Glomerular visceral epithelial cell (primary cell): ENCODE measurements around the gene PROSER3.
"Not testable (repeated sequence)": the region's sequence is repeated elsewhere in the genome, so short reads cannot be mapped to it uniquely, and the experiment has no call there.

Experiments used
- DNase-seq: peaks from one replicate; pipeline ENCODE4 v3.0.0-alpha.2; 2016; ENCODE audit errors: extremely low spot score

The PROSER3 gene

DNA sequence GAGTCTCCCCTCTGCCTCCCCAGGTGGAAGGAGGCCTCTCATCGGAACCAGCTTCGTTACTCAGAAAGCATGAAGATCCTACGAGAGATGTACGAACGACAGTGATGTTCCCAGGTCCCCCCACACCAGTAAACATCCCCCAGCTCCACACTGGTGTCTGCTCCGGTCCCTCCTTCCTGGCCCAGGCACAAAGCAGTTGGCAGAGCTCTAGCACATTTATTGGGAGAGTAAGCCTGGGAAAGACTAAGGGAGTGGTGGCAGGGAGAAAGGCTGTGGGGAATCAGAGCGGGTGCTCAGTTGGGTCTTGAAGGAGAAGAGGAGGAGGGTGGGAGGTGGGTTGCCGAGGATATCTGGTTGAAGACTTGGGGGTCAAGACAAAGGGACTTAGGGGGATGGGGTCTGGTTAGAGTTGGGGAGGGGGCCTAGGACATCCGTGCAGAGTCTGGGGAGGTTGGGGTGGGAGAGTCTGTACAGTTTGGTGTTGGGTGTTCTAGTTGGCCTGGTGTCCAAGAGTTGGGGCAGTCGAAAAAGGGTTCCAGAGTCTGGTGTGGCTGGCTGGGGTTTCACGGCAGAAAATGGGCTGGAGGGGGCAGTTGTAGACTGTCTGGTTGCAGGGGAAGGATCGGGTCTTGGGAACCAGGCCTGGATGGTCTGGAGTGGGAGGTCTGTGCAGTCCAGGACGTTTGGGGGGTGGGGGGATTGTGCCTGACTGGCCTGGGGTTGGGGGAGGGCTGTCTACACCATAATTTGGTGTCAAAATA is 3.4 kb upstream of the PROSER3 start:
- no peak for DNase-seq

DNA sequence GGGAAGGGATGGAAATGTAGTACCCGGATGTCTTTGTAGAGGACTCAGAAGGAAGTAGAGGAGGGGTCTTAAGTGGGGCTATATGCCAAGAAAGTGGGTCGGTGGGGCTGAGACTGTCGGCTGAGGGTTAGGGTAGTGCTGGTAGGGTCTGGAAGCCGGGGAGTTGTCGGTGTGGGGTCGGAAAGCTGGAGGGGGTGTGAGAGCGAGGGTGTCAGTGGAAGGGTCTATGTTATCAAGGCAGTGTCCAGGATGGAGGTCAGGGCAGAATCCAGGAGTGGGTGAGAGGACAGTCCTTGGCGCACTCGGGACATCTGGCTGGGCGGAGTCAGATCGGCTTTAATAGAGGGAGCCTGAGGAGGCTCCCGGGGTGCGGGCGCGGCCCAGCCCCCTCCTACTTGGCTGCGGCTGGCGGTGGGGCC is 2.8 kb upstream of the PROSER3 start:
- no peak for DNase-seq

DNA sequence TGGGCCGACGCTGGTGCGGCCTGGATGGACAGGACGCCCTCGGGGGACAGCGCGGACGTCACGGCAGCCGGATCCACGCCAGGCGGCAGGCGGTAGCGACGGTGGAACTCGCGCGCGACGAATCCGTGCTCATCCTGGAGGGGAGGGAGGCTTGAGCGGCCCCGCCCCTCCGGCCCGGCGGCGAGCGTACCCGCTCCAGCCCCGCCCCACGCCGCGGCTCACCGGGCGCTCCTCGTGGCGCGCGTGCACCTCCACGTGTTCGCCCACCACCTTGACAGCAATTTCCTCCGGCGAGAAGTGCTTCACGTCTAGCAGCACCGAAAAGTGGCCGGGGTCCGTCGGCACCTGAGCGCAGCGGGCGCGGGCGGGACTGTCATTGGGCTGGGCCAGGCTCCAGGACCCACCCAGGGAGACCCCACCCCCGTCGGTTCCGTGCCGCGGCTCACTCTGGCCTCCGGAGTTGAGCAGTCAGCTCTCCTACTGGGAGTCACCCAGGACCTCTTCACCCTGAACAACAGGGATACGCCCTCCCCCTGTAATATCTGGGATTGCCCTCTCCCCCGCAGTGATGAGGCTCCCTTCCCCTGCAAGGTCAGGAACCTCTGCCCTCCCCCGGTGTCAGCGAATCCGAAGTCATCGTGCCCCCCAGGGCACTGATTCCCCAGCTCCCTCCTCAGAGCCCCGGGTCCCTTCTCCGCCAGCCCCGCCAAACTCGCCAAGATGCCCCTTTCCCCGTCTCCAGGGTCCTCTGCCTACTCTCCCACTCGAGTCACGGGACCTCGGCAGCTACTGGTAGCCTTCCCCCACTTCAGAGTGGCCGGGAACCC is 2.2 kb upstream of the PROSER3 start:
- DNase-seq: no peak

DNA sequence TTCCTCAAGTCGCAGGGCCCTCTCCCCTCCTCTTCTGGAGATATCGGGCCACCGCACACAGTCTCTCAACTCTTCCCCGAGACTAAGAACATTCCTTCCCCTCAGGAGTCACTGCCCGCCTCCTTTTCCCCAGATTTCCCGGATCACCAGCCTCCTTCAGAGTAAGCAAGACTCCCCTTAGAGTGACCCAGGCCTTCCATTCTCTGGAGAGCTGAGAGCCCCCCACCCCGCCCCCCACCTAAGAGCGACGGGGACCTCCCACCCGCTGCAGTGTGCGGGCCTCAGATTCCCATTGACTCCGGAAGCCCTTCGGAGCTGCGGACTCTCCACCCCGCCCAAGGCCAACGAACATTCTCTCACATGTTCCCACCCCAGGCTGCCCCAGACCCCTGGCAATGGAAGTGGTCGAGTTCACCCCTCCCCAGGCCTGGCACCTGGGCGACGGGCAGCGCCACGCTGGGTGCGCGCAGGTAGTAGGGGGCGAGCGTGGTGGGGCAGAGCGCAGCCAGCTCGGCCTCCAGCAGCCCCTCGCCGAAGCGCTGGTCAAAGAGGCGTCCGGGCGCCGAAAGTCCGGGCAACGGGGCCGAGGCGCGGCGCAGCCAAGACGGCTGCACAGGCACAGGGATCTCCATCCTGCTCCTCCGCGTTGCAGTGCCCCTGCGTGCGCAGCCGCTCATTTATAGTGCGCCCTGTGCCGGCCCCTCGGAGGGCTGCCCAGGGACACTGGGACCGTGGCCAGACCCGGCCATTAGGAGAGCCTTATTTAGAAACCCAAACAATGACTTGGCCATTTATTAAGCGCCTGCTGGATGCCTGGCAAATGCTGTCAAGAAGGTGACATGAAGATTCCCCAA is 1.4 kb upstream of the PROSER3 start, which contains the start of gene HSPB6:
HSPB6 (minus strand) TSS at position 653 of the 854 bp plus-strand sequence; CDS start at position 632, 21 bp downstream.
- no peak for DNase-seq

DNA sequence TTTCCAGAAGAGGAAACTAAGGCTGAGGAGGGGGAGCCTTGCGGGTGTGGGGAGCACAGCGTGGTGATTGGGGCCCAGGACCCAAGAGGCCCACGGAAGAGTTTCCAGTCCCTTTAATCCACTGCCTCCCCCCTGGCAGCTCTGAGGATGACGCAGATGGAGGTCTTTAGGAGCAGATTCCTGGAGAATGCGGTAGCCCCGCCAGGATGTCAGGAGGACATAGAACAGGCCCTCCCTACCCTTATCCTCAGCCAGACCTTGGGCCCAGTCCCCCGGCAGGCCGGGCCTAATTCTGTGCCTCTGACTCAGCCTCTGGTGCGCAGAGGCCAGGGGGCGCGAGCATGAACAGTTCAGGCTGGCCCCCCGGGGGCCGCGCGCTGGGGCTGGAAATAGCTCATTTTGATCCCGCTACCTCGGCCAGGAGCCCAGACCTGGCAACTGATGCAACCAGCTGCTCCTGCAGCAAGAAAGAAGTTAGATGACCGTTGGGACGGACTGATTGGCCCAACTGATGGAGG is 686 bp upstream of the PROSER3 start:
- peak; percentile 71 for DNase-seq

DNA sequence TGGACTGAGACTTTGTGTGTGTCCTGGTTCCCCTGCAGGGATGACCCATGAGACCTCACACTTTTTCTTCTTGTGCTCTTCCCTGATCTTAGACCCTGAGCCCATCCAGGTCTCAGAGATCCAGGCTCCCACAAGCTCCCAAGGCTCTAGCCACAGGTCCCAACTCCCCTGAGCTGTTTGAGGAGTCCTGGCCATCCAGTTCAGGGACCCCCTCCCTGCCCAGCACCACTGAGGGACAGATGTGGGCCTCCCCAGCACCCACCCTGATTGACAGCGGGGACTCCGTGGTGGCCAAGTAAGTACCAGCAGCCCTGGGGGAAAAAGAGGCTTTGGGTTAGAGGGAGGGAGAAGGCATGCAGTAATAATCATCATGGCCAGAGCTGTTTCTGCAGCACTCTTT is 1.7 kb downstream of the PROSER3 start:
- no peak for DNase-seq

DNA sequence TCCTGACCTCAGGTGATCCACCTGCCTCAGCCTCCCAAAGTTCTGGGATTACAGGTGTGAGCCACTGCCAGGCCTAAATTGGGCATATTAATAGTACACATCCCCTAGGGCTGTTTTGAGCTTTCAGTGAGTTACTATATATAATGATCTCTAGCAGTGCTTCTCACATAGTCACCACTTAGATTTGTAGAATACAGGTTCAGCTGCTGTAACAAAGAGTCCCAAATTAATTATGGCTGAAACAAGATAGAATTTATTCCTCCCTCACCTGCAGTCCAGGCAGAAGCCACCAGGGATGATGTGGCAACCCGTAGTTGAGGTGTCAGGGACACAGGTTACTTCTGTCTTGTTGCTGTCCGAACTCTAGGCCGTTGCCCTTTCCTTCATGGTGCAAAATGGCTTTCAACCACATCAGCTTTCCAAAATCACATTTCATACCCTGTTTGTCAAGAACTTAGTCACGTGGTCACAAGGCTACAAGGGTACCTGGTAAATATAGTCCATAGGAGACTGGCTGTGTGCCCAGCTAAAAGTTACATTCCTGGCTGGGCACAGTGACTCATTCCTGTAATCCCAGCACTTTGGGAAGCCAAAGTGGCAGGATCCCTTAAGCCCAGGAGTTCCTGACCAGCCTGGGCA is 2.9 kb downstream of the PROSER3 start:
- DNase-seq: peak; percentile 35

DNA sequence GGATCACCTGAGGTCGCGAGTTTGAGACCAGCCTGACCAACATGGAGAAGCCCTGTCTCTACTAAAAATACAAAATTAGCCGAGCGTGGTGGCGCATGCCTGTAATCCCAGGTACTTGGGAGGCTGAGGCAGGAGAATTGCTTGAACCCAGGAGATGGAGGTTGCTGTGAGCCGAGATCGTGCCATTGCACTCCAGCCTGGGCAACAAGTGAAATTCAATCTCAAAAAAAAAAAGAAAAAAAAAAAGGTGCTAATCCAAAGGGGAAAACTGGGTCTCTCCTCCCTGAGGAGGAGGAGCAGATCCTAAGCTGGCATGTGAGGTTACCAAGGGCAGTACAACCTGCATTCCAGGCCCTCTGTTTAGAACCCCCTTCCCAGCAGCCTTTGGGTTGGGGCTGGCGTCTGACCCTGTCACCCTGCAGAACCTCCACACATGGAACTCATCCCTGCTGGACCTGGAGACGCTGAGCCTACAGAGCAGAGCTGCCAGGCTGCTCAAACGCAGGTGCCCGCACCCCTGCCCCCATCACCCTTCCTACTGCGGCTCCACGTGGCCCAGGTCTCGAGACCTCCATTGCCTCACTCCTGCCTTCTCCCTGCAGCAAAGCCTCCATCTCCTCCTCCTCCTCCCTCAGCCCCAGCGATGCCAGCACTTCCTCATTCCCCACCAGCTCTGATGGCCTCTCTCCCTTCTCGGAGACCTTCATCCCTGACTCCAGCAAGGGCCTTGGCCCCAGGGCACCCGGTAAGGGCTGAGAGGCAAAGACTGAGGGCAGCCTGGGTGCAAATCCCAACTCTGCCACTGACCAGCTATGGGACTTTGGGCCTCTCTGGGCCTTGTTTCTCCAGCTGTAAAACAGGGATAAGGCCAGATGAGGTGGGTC is 6.7 kb downstream of the PROSER3 start:
- DNase-seq: no peak

DNA sequence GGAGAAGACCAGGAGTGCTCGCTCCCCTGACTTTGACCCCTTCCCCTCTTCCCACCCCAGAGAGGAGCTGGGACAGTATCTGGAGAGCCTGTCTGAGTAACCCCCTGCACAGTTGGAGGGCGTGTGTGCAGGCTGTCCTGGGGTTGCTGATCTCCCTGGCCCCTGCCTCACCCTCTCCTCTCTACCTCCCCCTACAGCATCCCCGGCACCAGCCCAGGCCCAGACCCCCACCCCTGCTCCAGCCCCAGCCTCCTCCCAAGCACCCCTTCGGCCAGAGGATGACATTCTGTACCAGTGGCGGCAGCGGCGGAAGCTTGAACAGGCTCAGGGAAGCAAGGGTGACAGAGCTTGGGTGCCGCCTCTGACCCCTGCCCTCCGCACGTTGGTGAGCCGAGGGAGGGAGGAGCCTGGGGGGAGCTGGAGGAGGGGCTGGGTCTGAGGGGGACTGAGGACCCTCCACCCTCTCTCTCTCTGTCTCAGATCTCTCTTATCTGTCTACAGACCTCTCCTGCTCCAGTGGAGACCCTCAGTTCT is 8.7 kb downstream of the PROSER3 start:
- no peak for DNase-seq

DNA sequence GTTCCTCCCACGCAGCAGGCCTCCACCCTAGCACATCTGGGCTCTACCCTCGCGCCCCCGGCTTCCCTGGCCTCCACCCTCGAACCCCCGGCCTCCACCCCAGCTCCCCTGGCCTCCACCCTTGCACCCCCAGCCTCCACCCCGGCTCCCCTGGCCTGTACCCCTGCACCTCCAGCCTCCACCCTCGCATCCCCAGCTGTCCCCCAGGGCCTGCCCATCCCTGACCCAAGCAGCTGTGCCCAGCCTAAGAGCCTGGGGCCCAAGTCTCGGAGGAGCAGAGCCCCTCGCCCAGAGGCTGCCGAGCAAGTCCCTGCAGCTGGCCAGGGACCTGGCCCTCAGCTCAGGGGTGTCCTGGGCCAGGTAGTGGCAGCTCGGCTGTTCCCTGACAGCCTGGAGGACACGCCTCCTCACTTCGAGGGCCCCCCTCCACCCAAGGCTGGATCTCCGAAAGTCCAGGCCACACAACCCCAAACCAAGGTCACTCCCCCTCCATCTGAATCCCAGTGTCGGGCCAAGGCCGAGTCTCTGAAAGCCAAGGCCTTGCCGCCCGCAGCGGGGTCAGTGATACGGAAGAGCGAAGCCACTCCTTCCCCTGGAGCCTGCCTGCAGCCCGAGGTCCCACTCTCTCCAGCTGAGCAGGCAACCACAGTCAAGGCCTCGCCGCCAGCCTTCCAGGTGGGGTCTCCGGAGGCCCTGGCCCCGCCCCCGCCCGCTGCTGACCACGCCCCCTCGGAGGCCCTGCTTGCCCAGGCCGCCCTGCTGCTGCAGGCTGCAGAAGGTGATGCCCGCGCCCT is 9.5 kb downstream of the PROSER3 start:
- DNase-seq: peak; percentile 70

DNA sequence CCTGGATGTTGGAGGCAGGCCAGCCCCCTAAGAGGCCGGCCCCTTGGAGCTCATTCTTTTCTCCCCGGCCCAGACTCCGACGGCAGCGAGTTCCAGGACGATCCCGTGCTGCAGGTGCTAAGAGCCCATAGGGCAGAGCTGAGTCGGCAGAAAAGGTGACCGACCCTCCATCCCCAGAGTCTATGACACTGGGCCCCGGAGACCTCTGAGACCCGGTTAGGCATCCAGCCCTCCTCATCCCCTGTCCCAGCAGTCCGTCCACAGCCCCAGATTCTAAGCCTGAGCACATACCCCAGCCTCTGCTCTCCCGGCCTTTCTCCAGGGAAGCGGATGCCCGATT is 10.1 kb downstream of the PROSER3 start:
- DNase-seq: no peak

DNA sequence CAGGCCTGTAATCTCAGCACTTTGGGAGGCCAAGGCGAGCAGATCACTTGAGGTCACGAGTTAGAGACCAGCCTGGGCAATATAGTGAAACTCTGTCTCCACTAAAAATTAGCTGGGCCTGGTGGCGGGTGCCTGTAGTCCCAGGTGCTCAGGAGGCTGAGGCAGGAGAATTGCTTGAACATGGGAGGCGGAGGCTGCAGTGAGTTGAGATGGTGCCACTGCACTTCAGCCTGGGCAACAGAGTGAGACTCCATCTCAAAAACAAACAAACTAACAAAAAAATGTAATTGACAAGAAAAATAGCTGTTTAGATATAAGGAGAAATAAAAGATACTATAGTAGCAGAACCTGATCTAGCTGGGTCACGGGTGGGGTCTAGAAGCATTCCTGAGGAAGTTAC is 14.4 kb downstream of the PROSER3 start:
- DNase-seq: not testable (repeated sequence)

DNA sequence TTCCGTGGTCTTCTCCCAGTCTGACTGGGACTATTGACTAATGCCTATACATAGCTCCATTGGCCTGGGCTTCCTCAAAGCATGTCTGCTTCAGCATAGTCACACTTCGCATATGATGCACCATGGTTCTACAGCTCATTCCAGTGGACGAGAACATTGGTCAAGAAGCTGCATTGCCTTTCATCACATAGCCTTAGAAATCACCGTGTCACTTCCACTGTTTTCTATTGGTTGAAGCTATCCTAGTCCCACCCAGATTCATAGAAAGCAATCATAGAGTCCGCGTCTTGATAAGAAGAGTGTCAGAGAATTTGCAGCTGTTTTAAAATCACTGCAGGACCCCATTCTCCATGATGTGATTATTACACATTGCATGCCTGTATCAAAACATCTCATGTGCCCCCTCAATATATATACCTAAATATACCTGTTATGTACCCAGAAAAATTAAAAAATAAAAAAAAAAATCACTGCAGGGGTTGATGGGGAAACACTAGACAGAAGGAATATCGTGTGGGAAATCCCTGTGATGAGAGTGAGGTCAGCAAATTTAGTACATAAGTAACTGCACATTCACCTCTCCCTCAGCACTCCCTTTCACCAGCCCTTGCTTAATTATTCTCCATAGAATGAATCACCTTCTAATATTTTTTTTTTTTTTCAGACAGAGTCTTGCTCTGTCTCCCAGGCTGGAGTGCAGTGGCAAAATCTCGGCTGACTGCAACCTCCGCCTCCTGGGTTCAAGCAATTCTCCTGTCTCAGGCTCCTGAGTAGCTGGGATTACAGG is 15.2 kb downstream of the PROSER3 start:
- peak; percentile 75 for DNase-seq

DNA sequence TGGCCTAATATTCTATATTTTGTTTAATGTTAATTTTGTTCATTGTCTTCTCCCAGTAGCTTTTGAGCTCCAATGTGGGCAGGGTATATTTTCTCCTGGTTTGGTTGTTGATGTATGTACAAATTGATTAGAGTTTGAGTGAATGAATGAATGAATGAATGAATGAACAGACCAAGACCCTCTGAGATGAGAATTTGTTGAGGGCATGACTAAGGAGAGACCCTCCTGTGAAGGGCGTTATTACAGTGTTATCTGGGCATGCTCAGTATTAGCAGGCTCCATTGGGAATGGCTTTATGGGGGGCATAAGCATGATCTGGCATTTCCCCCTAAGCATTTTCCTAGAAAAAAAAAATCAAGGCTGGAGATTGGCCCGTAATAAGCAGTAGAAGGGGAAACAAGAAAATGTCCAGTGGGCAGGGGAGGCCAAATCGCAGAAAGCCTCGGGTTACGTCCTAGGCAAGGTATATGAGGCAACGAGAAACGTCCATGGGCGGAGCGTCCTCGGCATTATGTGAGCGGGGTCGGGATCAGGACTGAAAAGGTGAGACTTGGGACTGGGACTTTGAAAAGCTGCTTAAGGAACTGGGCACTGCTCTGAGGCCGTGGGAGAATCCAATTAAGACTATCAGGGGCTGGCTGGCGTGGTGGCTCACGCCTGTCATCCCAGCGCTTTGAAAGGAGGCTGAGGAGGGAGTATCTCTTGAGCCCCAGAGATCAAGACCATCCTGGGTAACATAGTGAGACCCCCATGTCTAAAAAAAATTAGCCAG is 16.5 kb downstream of the PROSER3 start:
- DNase-seq: no peak

DNA sequence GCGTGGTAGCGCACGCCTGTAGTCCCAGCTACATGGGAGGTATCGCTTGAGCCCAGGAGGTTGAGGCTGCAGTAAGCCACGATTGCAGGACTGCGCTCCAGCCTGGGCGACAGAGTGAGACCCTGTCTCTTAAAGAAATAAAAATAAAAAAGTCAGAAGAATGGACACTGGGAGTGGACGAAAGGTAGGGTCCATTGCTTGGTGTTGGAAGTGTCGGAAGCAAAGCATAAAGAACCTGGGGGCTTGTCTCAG is 17.0 kb downstream of the PROSER3 start:
- DNase-seq: no peak

DNA sequence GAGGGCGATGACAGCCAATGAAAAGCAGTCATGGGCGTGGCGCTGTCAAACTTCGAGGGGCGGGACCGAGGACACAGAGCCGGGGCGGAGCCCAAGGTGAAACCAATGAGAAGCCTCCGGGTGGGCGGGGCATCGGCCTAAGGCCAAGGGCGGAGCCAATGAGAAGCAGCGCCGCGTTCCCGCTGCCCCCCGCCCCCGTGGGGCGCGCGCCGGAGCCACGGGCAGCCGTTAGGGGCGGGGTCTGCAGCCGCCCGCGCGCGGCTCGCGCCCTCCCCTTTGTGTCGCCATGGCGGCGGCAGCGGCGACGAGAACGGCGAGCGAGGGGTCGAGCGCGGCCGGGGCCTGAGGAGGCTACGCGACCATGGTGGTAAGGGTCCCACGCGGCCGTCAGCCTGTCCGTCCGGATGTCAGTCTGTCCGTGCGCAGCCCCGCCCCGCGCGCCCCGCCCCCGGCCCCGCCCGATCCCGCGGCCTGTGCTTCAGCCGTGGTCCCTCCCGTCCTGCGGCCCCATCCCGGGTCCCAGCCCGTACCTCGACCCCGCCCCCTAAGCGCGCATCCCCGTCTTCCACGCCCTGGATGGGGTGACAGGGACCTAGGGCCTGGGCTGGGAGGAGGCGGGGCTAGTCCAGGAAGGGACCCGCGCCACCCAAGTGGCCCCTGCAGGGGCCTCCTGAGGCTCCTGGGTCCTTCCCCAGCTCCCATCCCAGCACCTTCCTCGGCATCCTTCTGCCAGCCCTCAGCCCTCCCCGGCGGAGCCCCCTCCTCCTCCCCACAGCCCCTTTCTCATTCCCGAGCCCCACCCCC is 17.5 kb downstream of the PROSER3 start, which contains the start of gene ARHGAP33:
ARHGAP33 (plus strand) TSS at position 267 of the 804 bp plus-strand sequence; CDS start at position 362, 95 bp downstream.
- peak; percentile 98 for DNase-seq
